Measurements from ENCODE around the gene PTGDR2.

DNA sequence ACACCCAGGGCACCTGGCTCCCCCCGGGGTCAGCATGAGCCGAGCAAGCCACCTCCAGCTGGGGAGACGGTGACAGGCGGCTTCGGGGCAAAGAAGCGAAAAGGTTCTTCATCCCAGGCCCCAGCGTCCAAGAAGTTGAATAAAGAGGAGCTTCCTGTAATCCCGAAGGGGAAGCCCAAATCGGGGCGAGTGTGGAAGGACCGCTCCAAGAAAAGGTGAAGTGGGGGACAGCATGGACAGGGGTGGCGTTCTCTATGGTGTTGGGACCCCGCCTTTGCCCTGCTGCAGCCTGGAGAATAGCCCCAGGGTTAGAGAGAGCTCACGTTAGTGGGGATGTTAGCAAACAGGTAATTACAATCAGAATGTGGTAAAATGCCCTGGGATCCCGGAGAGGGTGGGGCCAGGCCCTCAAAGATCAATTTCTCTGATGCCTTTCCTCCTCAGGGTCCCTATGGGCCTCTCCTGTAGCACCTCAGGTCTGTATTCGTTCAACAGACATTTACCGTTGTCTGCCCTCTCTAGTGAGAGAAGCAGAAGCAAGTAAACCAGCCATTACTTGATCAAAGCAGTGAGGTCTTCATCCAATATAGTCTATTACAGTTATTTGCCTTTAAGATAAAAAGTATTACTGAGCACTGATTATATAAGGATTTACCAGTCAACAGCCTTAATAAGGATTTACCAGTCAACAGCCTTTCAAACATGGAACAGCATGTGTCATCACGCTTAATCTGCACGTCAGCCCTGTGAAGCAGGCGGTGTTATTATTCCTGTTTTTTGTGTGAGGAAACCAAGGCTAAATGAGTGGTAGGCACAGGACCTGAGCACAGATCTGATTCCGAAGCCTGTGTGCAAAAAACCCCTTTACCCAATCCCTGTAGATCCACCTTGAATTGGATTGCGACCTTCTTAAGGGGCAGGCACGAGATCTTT is 12.8 kb downstream of the PTGDR2 start:
- no peak for TF ChIP-seq CTCF (IDR thresholded peaks at IDR 0.05)
- no peak for TF ChIP-seq POLR2A (IDR thresholded peaks at IDR 0.05)

Data from thyroid gland (tissue), 4 donors.